SKM-1 treated with dmso at 0.1 percent for 144 hours (cell line): ENCODE data around the gene MUC22.
"Not testable (repeated sequence)": the region's sequence is repeated elsewhere in the genome, so short reads cannot be mapped to it uniquely, and the experiment has no call there.

Source experiments
- DNase-seq: peaks from one replicate; lab custom pipeline; 2025; ENCODE audit not compliant: unreplicated experiment; lab: John Stamatoyannopoulos, UW

MUC22 gene

DNA sequence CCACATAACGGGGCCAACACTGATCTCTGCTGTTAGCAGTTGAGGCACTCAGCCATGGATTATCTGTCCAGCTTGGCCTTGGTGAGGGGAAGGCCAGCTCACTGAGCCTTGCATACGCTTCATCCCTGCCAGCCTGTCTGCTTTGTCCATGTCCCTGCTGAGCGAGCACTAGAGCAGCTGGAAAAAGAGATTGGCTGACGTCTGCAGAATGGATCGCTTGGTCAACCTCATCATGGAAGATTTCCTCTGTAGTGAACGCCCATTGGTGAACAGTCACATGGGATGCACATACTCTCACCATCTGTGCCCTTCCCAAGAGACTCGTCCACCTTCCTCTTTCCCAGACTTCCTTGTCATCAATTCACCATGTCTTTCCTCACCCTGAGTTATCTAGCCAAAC is 26.9 kb downstream of the MUC22 start:
- DNase-seq: no peak

DNA sequence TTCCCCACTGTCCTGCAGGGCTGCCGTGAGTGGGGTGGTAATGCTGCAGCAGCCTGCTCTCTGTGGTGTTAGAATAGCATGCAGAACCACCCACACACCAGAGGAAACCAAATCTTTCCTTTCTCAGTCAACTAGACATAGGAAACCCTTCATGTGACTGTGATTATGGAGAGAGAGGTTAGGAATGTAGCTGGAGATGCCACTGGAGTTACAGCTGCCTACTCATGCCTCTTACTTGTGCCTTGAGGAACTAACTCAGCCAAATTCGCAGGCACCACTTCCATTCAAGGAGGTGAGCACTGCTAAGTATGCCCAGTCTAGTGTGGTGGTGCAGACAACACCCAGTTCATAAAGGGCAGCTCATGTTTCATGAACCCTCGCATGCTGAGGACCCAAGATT is 27.4 kb downstream of the MUC22 start:
- DNase-seq: no peak

DNA sequence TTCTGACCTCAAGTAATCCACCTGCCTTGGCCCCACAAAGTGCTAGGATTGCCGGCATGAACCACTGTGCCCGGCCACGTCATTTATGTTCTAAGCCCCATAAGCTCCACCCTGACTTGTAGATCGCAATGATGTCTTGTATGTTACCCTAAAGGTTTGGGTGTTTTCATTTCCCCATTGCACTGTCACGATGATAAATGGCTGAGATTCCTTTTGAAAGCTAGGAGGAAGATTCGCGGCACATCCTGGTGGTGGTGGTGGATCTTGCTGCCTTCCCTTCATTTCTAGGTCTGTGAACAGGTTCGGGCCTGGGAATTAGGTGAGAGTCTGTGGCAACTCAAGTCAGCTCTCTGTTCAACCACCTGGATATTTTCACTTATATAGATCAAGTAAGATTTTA is 28.3 kb downstream of the MUC22 start:
- DNase-seq: no peak

DNA sequence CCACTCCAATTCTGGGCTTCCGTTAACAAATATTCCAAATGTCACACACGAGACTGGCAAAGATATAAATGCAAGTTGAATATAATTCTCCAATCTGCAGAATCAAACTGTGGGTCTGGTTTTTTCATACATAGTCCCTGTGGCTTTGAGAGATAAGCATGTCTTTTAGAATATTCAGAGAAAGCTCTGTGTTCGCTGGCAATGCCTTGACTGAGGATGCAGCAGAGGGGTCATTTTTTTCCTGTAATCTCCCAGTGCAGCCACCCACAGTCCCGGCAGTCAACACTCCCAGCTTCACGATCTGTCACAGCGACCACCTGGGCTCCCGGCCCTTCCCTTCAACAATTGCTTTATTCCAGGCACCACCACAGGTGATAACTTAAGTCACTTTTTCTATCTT is 30.5 kb downstream of the MUC22 start:
- no peak for DNase-seq

DNA sequence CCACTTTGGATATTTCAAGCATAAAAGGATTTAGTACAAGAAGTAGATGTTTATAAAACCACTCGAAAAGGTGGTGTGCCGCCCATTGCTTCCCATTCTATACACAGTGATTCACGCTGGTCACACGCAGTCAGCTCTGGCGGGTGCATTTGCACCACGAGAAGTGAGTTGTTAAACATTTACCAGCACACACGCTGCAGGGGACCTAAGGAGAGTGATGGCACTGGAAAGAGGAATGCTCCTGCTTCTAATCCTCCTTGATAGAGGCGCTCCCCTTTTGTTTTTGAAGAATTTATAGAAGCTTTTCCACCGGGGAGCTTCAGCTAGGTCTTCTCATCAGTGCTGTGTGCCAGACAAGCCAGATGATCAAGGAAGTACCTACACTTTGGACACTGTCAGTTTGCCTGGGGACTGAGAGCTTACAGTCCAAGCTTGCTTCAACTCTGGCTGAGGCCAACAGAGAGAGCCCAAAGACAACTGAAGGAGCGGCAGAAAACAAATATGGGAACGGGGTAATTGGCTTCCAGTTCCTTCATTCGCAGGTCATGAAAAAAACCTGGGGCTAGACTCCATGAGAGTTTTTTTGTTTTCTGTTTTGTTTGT is 31.2 kb downstream of the MUC22 start:
- DNase-seq: no peak

DNA sequence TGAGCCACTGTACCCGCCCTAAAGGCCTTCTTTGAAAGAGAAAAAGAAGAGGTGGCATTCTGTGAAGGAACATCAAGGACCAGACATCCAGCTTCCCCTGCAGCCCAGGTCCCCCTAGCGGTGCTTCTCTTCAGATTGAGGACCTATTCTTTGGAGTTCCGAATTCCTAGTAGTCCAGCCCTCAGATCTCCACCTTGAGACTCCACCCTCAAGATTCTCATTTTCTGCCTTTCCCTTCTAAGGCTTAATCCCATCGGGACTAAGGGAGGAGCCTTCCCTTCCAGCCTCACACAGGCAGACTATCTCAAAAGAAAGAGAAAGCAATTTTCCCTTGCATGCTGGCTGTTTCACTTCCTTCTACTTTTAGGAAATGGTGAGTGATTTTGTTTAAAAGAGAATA is 32.5 kb downstream of the MUC22 start:
- DNase-seq: no peak

DNA sequence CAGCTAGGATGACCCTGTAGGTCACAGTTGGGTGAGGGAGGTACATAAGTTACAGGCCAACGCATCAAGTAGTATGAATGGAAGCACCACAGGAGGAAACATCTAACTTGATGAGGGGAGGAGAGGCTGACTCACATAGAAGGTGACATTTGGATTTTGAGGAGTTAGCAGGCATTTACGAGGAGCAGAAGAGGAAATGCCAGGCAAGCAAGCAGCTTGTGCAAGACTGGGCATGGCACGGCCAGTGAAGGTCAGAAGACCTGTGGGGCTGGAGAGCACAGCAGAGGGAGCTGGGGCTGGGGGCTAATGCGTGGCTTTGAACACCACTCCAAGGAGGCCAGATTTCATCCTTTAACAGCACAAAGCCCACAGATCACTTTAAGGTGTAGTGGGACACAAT is 37.8 kb downstream of the MUC22 start:
- no peak for DNase-seq

DNA sequence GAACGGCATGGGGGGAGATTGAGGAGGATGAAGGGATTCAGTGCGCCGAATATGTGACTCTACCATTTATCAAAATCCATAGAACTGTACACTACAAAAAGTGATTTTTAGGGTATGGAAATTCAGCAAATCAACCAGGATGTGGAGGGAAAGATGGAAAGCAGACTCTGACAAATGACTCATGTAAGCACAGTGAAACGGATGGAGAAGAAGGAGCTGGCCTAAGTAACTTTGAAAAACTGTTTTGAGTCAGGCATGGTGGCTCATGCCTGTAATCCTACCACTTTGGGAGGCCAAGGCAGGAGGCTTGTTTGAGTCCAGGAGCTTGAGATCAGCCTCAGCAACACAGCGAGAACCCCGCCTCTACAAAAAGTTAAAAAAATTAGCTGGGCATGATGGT is 39.2 kb downstream of the MUC22 start:
- DNase-seq: no peak

DNA sequence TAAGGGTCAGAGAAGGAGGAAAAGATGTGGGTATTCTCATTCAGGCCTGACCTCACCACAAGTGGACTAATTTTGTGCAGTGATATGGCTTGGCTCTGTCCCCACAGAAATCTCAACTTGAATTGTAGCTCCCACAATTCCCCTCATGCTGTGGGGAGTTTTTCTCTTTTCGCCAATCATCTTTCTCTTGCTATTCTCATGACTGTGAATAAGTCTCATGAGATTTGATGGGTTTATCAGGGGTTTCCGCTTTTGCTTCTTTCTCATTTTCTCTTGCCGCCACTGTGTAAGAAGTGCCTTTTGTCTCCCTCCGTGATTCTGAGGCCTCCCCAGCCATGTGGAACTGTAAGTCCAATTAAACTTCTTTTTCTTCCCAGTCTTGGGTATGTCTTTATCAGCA is 42.9 kb downstream of the MUC22 start:
- not testable (repeated sequence) for DNase-seq

DNA sequence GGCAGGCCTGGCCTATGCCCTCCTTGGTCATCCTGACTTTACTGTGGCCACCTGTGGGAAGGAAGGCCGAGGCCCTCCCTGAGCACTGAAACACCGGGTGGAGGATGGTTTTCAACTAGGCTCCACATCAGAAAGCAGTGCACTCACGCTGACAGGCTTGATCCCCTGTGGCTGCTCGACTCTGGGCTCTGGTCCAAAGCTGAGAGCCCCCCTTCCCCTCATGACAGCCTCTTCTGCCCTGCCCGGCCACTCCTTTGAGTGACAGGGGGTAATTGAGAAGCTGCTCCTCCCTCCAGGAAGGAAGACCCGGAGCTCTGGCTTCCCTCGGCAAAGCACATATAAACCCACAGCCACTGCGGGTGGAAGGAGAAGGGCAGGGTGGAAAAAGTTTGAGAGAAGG is 43.6 kb downstream of the MUC22 start:
- DNase-seq: no peak

DNA sequence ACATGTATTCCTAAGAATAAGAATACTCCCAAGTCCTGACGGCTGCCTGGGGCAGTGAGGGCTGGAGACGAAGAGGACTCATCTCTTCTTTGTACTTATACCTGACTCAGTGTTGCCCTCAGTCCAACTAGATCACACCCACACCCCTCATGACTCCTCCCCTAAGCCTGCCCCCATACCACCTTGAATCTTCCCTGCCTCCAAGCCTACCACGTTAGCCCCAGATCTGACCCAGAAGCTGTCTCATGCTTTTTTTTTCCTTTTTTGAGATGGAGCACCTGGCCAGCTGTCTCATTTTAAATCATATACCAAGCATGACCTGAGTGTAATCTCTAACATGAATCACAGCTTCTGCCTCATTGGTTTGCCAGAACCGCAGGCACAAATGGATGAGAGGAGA is 45.2 kb downstream of the MUC22 start:
- DNase-seq: no peak

DNA sequence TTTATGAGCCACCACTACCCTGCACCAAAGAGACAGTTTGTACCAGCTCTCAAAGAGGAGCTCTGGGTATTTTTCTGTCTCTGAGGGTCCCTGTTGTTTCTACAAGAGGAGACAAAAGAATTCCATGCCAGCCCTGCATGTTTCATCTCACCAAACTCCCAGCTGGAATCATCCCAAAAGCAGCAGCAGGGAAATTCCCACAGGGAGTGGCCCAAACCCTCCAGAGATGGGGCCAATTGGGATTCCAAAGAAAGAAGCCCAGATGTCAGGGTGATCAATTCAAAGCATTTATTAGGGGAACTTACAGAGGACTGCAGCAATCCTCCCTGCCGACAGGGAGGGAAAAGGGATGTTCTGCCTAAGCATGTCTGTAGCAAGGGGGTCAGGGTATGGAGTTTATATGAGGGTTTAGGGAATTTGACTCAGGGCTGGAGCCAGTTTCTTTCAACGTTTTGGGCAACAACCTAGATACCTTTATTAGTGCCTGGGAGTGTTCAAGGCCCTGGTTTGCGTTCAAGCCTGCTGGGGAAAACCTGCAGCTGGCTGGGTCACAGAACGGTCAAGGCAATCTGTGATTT is 47.2 kb downstream of the MUC22 start:
- DNase-seq: no peak

DNA sequence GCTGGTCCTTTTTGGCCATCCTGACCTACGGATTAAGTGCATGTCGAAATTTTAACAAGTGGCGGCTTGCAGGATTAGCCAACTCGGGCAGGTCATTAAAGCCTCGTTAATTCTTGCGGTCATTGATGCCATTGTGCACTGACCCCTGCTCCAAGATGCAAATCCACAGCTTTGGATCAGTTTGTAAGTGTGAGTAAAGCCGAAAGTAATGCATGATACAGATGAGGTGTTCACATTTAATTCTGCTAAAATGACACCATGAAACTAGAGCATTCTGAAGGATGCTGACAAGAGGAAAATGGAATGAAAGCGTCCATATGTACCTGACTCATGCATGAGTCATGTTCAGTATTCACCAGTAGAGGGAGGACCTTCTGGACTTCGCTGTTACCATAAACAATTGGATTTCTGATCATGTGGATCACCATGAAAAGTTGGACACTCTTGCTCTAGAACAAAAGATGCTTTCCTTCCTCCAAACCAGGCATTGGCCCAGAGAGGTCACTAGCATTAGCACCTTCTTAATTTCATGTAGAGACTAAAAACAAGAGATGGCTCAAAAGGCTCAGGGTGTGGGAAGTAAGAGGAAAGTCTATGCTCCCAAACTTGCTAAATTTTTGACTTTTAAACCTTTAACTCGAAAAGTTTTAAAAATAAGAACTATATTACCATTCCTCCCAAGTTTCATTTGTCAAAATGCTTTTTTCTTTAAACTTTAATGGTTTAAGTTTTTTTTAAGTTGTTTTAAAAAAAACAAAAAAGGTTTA is 48.0 kb downstream of the MUC22 start:
- DNase-seq: no peak

DNA sequence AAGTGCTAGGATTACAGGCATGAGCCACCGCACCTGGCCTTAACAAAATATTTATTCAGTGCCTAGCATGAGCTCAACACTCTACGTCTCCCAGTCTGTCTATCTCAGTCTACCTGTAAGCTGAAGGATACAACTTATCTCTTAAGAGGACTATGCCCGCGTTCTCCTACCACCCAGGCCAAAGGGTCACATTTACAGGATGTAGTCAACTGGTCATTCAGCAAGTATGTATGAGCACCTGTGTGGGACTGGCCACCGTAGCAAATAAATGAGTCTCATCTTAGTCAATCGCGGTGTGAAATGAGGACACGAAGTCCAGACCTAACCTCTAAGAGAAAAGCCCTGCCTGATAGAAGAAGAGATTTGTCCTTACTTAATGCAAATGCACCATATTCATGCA is 49.9 kb downstream of the MUC22 start:
- DNase-seq: no peak

DNA sequence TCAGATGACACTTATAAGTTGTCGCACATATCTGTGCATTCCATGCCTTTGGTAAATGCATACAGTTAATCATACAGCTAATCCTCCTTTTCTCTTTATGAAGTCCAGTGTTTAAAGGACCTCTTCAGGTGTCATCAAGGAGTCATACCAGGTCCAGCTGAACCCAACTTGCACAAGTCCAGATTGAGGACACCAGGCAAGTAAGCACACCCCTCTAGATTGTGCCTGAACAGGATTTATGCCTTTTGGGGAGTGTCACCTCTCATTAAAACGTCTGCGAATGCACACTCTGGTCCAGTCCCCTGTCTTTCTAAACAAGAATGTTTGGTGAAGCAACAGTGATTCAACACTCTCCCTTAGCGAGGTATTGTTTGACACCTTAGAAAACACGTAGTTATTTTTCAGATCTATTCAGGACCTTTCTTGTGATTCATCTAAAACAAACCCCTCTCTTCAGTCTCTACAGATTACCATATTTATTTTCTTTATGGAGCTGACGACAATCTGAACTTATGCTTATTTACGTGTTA is 53.7 kb downstream of the MUC22 start:
- no peak for DNase-seq

DNA sequence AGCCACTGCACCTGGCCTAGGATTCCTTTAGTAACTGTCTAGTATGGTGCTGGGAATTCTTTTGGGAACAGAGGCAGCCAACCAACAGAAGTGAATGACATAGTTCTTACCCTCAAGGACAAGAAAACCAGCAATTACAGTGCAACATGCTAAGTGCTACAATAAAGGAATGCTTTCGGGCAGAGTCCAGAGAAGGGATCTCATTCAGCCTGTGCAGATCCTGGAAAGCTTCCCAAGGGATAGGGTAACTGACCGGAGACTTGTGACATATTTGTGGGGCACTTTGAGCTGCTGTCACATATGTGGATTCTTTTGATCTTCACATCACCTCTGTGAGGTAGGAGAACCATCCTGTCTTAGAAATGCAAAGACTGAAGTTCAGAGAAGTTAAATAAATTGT is 55.3 kb downstream of the MUC22 start:
- DNase-seq: no peak

DNA sequence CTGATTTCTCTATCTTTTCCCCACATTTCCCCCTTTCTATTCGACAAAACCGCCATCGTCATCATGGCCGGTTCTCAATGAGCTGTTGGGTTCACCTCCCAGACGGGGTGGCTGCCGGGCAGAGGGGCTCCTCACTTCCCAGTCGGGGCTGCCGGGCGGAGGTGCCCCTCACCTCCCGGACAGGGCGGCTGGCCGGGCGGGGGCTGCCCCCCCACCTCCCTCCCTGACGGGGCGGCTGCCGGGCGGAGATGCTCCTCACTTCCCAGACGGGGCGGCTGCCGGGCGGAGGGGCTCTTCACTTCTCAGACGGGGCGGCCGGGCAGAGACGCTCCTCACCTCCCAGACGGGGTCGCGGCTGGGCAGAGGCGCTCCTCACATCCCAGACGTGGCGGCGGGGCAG is 56.8 kb downstream of the MUC22 start:
- DNase-seq: not testable (repeated sequence)

DNA sequence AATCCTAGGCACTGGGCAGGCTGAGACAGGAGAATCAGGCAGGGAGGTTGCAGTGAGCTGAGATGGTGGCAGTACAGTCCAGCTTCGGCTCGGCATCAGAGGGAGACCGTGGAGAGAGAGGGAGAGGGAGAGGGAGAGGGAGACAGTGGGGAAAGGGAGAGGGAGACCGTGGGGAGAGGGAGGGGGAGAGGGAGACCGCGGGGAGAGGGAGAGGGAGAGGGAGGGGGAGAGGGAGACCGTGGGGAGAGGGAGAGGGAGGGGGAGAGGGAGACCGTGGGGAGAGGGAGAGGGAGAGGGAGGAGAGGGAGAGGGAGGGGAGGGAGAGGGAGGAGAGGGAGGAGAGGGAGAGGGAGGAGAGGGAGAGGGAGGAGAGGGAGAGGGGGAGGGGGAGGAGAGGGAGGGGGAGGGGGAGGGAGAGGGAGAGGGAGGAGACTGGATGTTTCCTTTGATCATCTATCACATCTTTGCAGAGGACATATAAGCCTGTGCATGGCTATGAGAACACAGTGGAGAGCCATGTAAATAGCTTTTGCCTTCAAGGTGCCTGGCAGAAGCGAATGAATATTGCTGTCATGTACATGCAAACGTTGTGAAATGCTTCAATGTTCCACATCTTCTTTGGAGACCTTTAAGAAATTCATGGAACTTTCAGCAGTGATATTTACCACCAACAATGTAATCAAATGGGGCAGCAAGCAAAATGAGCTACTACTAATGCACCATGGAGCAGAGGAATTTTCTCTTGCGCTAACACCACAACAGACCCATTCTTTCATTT is 57.8 kb downstream of the MUC22 start:
- not testable (repeated sequence) for DNase-seq

DNA sequence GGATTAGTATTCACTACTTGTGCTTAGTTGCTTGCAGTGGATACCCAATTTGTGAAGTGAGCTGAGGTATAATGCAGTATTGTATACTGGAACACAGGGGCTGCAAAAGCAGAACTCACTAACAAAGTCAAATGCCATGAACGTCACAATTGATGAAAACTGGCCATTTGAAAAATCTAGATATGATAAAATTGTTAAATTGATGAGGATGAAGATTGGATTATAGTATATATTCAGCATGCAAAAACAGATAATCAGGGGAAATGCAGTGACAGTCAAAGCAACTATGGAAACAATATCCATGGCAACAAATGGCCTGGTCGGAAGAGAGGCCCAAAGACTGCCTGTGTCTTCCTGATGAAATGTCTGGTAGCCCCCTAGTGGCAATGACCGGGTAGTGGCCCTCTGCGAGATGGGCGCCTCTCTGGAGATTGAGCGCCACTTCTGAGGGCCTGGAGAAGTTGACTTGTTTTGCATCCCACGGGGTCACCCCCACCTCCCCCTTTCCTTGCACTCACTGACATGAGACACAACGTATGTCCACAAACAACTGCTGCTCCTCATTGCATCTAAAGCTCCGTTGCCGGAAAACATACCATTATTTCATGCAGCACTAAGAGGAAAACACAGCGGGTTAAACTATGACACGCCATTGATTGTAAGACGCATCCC is 58.5 kb downstream of the MUC22 start:
- DNase-seq: peak; percentile 54

DNA sequence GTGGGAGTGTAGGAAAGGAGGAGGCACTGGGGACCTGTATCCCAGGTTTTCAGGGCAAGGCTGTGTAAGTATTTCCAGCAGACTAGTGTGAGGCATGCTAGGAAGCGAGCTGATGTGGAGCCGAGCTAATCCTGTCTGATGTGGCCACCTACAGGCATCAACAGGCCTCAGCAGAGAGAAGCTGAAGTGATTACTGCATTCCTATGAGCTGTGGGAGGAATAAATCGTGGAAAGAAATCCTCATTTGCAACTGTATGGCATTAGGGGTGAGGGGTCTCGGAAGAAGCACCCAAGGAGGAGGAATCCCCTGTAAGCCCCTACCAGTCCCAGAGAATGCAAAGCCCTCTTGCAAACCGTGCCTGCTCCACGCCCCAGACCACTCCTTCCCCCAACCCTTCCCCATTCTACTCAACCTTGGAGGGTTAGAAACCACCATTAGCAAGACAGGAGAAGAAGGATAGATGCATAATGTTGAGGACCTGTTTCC is 60.5 kb downstream of the MUC22 start:
- DNase-seq: no peak

DNA sequence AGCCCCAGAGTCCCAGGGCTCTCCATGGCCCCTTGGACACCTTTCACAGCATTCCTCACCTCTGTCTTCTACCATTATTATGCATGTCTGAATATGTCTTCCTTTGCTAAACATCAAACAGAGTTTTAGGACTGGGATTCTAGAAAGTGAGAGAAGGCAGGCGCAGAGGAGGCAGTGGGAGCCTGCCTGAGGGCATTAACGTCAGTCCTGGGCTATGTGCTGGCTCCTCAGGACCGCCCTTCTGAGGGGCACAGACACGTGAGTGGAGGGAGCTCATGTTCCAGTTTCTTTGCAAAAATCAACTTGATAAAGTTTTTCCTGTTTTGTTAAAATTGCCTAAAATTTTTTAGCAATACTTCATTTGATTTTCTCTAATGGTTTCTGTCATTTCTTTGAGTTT is 64.1 kb downstream of the MUC22 start:
- no peak for DNase-seq
